D721Med (cell line): ENCODE results near the gene OGFR.

Experiments used
- DNase-seq: peaks from one replicate; pipeline ENCODE4 v3.0.0; 2011; ENCODE audit warnings: low spot score; ENCODE audit not compliant: insufficient read length
- FAIRE-seq: peaks from 2 replicates; lab custom pipeline; 2011; peaks lifted over from hg19 to GRCh38; lab: Jason Lieb, UNC
- CTCF ChIP-seq: IDR thresholded peaks from 2 replicates; pipeline ENCODE4 v1.5.1; 2012; ENCODE audit warnings: mild to moderate bottlenecking, control low read depth; ENCODE audit not compliant: insufficient read depth; ENCODE audit errors: missing control alignments

OGFR gene

GRCh38 chr20:62760856-62761758 is 43.5 kb upstream of the OGFR start:
- TF ChIP-seq CTCF, result no peak
- FAIRE-seq (no peak), DNase-seq (no peak)

- FAIRE-seq (no peak), DNase-seq (no peak)
- TF ChIP-seq CTCF, result no peak
These were observed 42.9 kb upstream of the OGFR start for GRCh38 chr20:62761759-62762131.

GRCh38 chr20:62762376-62762775 is 42.3 kb upstream of the OGFR start:
- FAIRE-seq, result no peak
- DNase-seq, result no peak
- no peak for TF ChIP-seq CTCF

DNA sequence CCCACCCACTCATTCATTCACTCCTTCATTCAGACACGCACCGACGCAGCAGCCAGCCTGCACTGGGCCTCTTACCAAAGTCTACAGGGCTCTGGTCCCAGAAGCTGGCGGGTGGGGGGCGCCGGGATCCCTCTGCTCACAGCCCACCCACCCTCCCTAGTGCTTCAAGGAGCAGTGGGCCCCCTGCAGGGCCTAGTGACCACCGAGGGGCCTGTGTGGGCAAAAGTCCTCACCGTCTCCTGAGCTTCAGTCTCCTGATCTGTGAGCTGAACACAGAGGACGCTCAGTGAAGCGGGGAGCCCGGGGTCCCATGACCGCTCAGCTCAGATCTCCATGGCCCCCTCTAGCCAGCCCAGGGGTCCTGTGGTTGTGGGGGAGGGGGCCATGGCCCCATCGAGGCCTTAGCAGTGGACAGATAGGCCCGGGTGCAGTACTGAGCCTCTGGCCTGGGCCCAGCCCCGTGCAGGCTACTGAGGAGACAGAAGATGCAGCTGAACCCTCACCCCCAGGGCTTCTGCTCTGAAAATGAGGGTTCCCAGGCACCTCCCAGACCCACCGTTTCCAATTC is 41.8 kb upstream of the OGFR start:
- DNase-seq, result no peak
- FAIRE-seq, result no peak
- no peak for TF ChIP-seq CTCF

DNA sequence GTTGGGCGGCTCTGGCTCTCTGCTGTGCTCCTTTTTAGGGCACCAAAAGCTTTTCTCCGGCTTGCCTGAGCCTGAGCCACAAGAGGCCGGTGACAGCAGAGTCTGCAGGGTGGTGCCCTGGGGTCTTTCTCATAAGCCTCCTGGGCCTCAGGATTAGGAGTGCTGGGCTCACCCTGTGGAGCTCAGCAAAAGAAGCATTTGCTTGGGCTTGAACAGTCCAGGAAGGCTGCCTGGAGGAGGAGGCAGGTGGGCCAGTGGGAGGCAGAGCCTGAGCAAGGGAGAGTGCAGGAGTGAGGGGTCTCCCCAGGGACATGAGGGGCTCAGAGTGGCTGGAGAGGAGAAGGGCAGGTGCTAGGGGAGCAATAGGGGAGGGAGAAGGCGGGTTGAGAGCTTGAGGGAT is 41.2 kb upstream of the OGFR start:
- DNase-seq, result no peak
- TF ChIP-seq CTCF, result no peak
- no peak for FAIRE-seq

GRCh38 chr20:62764156-62764935 is 40.3 kb upstream of the OGFR start:
- no peak for TF ChIP-seq CTCF
- no peak for DNase-seq
- FAIRE-seq, result no peak

- FAIRE-seq (no peak), DNase-seq (no peak)
- TF ChIP-seq CTCF, result no peak
These were observed 39.6 kb upstream of the OGFR start for GRCh38 chr20:62765021-62765420.
